Measurements from ENCODE around the gene EFHC2.

DNA sequence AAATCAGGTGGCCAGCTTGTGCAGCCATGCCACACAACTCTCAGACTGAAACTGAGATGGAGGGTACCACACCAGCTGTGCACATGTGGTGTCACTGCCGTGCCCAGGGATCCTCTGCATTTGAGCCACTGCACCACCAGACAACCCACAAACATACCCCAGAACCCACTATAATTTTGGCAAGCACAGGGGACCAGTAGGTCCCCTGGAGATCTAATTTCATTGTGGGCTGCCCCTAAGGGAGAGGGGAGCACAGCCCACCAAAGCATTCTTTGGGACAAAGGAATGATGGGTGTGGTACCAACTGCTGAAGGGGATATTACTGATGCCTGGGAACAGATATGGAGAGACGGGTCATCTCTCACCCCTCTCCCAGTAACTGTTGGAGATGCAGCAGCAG, 140.9 kb downstream of the EFHC2 start:
- TF ChIP-seq ZNF239 (tag by site-specific recombination; IDR thresholded peaks at IDR 0.05) (no peak), ZNF830 (tag by site-specific recombination; IDR thresholded peaks at IDR 0.05; ENCODE audit: low read depth) (no peak), YY1 (tag by site-specific recombination; IDR thresholded peaks at IDR 0.05) (no peak), ZNF624 (tag by site-specific recombination; IDR thresholded peaks at IDR 0.05) (no peak), ZNF311 (tag by site-specific recombination; IDR thresholded peaks at IDR 0.05; ENCODE audit: borderline replicate concordance) (no peak), ZNF660 (tag by site-specific recombination; IDR thresholded peaks at IDR 0.05) (no peak), CTCF (tag by site-specific recombination; IDR thresholded peaks at IDR 0.05) (no peak), TRIM28 (IDR thresholded peaks at IDR 0.05; ENCODE audit: borderline replicate concordance, low read length) (no peak), ZNF146 (tag by site-specific recombination; IDR thresholded peaks at IDR 0.05) (no peak), YY2 (tag by site-specific recombination; IDR thresholded peaks at IDR 0.05) (no peak)

Measured in HEK293 (cell line).